Neural crest cell (in vitro differentiated cells): Measurements from ENCODE around the gene MEGF6. TPM values are rescaled to one million over a fixed set of nuclear protein-coding genes. Genes with fewer than 3 reads are reported as not detected.

Source experiments
- DNase-seq: peaks from one replicate; pipeline ENCODE4 v3.0.0; 2021; ENCODE audit warnings: low read depth, mixed read lengths, low spot score
- H3K27ac Mint-ChIP-seq: one replicate; pipeline ENCODE4 v1.8.0; 2021; ENCODE audit warnings: mild to moderate bottlenecking, mixed read lengths; ENCODE audit not compliant: unreplicated experiment
- H3K27me3 Mint-ChIP-seq: 2 replicates; pipeline ENCODE4 v1.8.0; 2021; ENCODE audit warnings: low read depth, mild to moderate bottlenecking, mixed read lengths
- H3K36me3 Mint-ChIP-seq: 2 replicates; pipeline ENCODE4 v1.8.0; 2021; ENCODE audit warnings: low read depth, mild to moderate bottlenecking, mixed read lengths
- H3K4me1 Mint-ChIP-seq: 2 replicates; pipeline ENCODE4 v1.8.0; 2021; ENCODE audit warnings: mixed read lengths
- H3K4me3 Mint-ChIP-seq: one replicate; pipeline ENCODE4 v1.8.0; 2021; ENCODE audit warnings: mild to moderate bottlenecking, mixed read lengths
- H3K9me3 Mint-ChIP-seq: 2 replicates; pipeline ENCODE4 v1.8.0; 2021; ENCODE audit warnings: mixed read lengths
- CTCF ChIP-seq: fragments of 200-600 bp; sonication (generic); conservative IDR thresholded peaks from 2 replicates; pipeline ENCODE4 v1.5.0; 2021; ENCODE audit warnings: antibody characterized with exemption, mild to moderate bottlenecking
- total RNA-seq: library from RNA; stranded (reverse); gene quantifications from 2 replicates; pipeline ENCODE4 v1.2.1, GENCODE V29; 2021

MEGF6 gene
- total RNA-seq, 1 donor from 2014 or later: 36.7 TPM

- no peak overlapping the region for H3K27ac Mint-ChIP-seq
- no peaks in the 10 kb centered on the region for H3K27me3 Mint-ChIP-seq
- no peaks in the 10 kb centered on the region for H3K4me1 Mint-ChIP-seq
- no peak for DNase-seq
- no peaks in the 10 kb centered on the region for H3K36me3 Mint-ChIP-seq
- no peak for TF ChIP-seq CTCF
- H3K4me3 Mint-ChIP-seq: no peak overlapping the region
- H3K9me3 Mint-ChIP-seq: no peaks in the 10 kb centered on the region
Measured at GRCh38 chr1:3552176-3552575, 59.1 kb downstream of the MEGF6 start.

GRCh38 chr1:3551711-3552110 lies 59.6 kb downstream of the MEGF6 start:
- H3K4me3 Mint-ChIP-seq: no peak overlapping the region
- no peaks in the 10 kb centered on the region for H3K36me3 Mint-ChIP-seq
- no peak for DNase-seq
- H3K9me3 Mint-ChIP-seq: no peaks in the 10 kb centered on the region
- H3K4me1 Mint-ChIP-seq: no peaks in the 10 kb centered on the region
- no peaks in the 10 kb centered on the region for H3K27me3 Mint-ChIP-seq
- H3K27ac Mint-ChIP-seq: no peak overlapping the region
- no peak for TF ChIP-seq CTCF

- H3K27ac Mint-ChIP-seq: no peak overlapping the region
- no peak overlapping the region for H3K4me3 Mint-ChIP-seq
- no peak for DNase-seq
- H3K4me1 Mint-ChIP-seq: no peaks in the 10 kb centered on the region
- no peaks in the 10 kb centered on the region for H3K27me3 Mint-ChIP-seq
- no peaks in the 10 kb centered on the region for H3K9me3 Mint-ChIP-seq
- TF ChIP-seq CTCF: no peak
- no peaks in the 10 kb centered on the region for H3K36me3 Mint-ChIP-seq
Measured at GRCh38 chr1:3551290-3551678, 60.0 kb downstream of the MEGF6 start.

- peaks cover 6% of the 10 kb centered on the region for H3K4me1 Mint-ChIP-seq
- DNase-seq: no peak
- H3K27ac Mint-ChIP-seq: no peak overlapping the region
- no peak for TF ChIP-seq CTCF
- no peaks in the 10 kb centered on the region for H3K9me3 Mint-ChIP-seq
- no peak overlapping the region for H3K4me3 Mint-ChIP-seq
- no peaks in the 10 kb centered on the region for H3K36me3 Mint-ChIP-seq
- no peaks in the 10 kb centered on the region for H3K27me3 Mint-ChIP-seq
Measured at GRCh38 chr1:3550511-3551289, 60.6 kb downstream of the MEGF6 start.

- Mint-ChIP-seq H3K27me3 (no peaks in the 10 kb centered on the region), H3K36me3 (no peaks in the 10 kb centered on the region), H3K4me1 (peaks cover 7% of the 10 kb centered on the region), H3K9me3 (no peaks in the 10 kb centered on the region), H3K27ac (no peak overlapping the region), H3K4me3 (no peak overlapping the region)
- DNase-seq: no peak
- TF ChIP-seq CTCF: no peak
Measured at GRCh38 chr1:3548895-3549294, 62.4 kb downstream of the MEGF6 start.
